ENCODE measurements around the gene NDUFS7.

NDUFS7 gene

GRCh38 chr19:1422360-1422759 is 38.7 kb downstream of the NDUFS7 start:
- POLR2A ChIA-PET: interaction anchor here (0.6 kb wide), 1 partner anchor 351 kb away, joined by 3 read pairs; no protein-coding TSS in a partner anchor
- no peak for DNase-seq (ENCODE audit: low read depth, low spot score)
- H3K4me3 ChIP-seq (ENCODE audit: low read depth, low read length): no peak overlapping the region
- no peak for TF ChIP-seq CTCF (IDR thresholded peaks at IDR 0.05; ENCODE audit: insufficient read depth, low read length, missing control alignments)
- CTCF ChIA-PET: interaction anchor here (0.8 to 2.6 kb wide), 3 partner anchors 15 to 21 kb away, joined by 3 to 8 read pairs (median 5); no protein-coding TSS in a partner anchor

GRCh38 chr19:1422943-1423342 is 39.2 kb downstream of the NDUFS7 start:
- DNase-seq (ENCODE audit: low read depth, low spot score): no peak
- TF ChIP-seq CTCF (IDR thresholded peaks at IDR 0.05; ENCODE audit: insufficient read depth, low read length, missing control alignments): no peak
- POLR2A ChIA-PET: no interaction called here
- CTCF ChIA-PET: interaction anchor here (0.8 to 2.6 kb wide), 3 partner anchors 14 to 20 kb away, joined by 3 to 8 read pairs (median 5); no protein-coding TSS in a partner anchor
- H3K4me3 ChIP-seq (ENCODE audit: low read depth, low read length): no peak overlapping the region

- CTCF ChIA-PET: interaction anchor here (1.0 to 2.6 kb wide), 4 partner anchors 10 to 20 kb away, joined by 4 to 8 read pairs (median 4); no protein-coding TSS in a partner anchor
- no peak for DNase-seq (ENCODE audit: low read depth, low spot score)
- no peak overlapping the region for H3K4me3 ChIP-seq (ENCODE audit: low read depth, low read length)
- POLR2A ChIA-PET: no interaction called here
- TF ChIP-seq CTCF (IDR thresholded peaks at IDR 0.05; ENCODE audit: insufficient read depth, low read length, missing control alignments): no peak
Observed at GRCh38 chr19:1423436-1424191, 39.9 kb downstream of the NDUFS7 start.

- CTCF ChIA-PET: interaction anchor here (1.0 to 1.9 kb wide), 4 partner anchors 9 to 22 kb away, joined by 4 to 6 read pairs (median 4); no protein-coding TSS in a partner anchor
- POLR2A ChIA-PET: interaction anchor here (0.6 kb wide), 1 partner anchor 188 kb away, joined by 3 read pairs; no protein-coding TSS in a partner anchor
- no peak for DNase-seq (ENCODE audit: low read depth, low spot score)
- no peak overlapping the region for H3K4me3 ChIP-seq (ENCODE audit: low read depth, low read length)
- no peak for TF ChIP-seq CTCF (IDR thresholded peaks at IDR 0.05; ENCODE audit: insufficient read depth, low read length, missing control alignments)
Observed at GRCh38 chr19:1424192-1424955, 40.7 kb downstream of the NDUFS7 start.

- TF ChIP-seq CTCF (IDR thresholded peaks at IDR 0.05; ENCODE audit: insufficient read depth, low read length, missing control alignments): no peak
- no peak overlapping the region for H3K4me3 ChIP-seq (ENCODE audit: low read depth, low read length)
- DNase-seq (ENCODE audit: low read depth, low spot score): no peak
- POLR2A ChIA-PET: no interaction called here
- CTCF ChIA-PET: interaction anchor here (1.9 kb wide), 1 partner anchor 23 kb away, joined by 6 read pairs; no protein-coding TSS in a partner anchor
Observed at GRCh38 chr19:1425102-1425837, 41.6 kb downstream of the NDUFS7 start.

All from AG04449 (cell line).